ENCODE measurements around the gene FAM136A. TPM values are rescaled to one million over a fixed set of nuclear protein-coding genes. Genes with fewer than 3 reads are reported as not detected.
A peak's percentile ranks its signal among the peaks of the same experiment; 100 is the strongest.
"Not testable (repeated sequence)": the region's sequence is repeated elsewhere in the genome, so short reads cannot be mapped to it uniquely, and the experiment has no call there.

Gene FAM136A
- total RNA-seq, 2 experiments from 2014 or later = 45.5 to 51.0 TPM

- H3K36me3 Mint-ChIP-seq (ENCODE audit: low read depth) = peaks cover 83% of the 10 kb centered on the region
- H3K4me1 Mint-ChIP-seq (ENCODE audit: low read depth) = peaks cover 23% of the 10 kb centered on the region
- no peak for ATAC-seq
- ChIA-PET CTCF (interaction anchor here (1.2 to 2.8 kb wide), 4 partner anchors 10 to 18 kb away, joined by 3 to 7 read pairs (median 4); partner anchors contain the start of genes FAM136A and SNRPG), POLR2A (interaction anchor here (0.6 to 2.4 kb wide), 5 partner anchors 10 to 639 kb away, joined by 3 to 16 read pairs (median 3); partner anchors contain the start of gene SNRPG)
- H3K27me3 Mint-ChIP-seq (ENCODE audit: low read depth) = no peaks in the 10 kb centered on the region
- no peaks in the 10 kb centered on the region for H3K9me3 Mint-ChIP-seq (ENCODE audit: insufficient read depth)
- H3K4me3 Mint-ChIP-seq = no peak overlapping the region
- no peak for DNase-seq
- H3K27ac Mint-ChIP-seq = peak overlapping the region; percentile 25
Observed at GRCh38 chr2:70283500-70284191, 18.2 kb downstream of the FAM136A start.

GRCh38 chr2:70282439-70282838 lies 19.4 kb downstream of the FAM136A start:
- Mint-ChIP-seq H3K27me3 (ENCODE audit: low read depth) (no peaks in the 10 kb centered on the region), H3K4me3 (no peak overlapping the region), H3K4me1 (ENCODE audit: low read depth) (peaks cover 18% of the 10 kb centered on the region), H3K9me3 (ENCODE audit: insufficient read depth) (no peaks in the 10 kb centered on the region), H3K27ac (no peak overlapping the region), H3K36me3 (ENCODE audit: low read depth) (peaks cover 83% of the 10 kb centered on the region)
- CTCF ChIA-PET = no interaction called here
- DNase-seq (no peak), ATAC-seq (no peak)
- POLR2A ChIA-PET = no interaction called here

GRCh38 chr2:70280242-70280798 lies 21.5 kb downstream of the FAM136A start:
- H3K27me3 Mint-ChIP-seq (ENCODE audit: low read depth) = no peaks in the 10 kb centered on the region
- ATAC-seq = no peak
- H3K27ac Mint-ChIP-seq = no peak overlapping the region
- no peak overlapping the region for H3K4me3 Mint-ChIP-seq
- peaks cover 77% of the 10 kb centered on the region for H3K36me3 Mint-ChIP-seq (ENCODE audit: low read depth)
- no peaks in the 10 kb centered on the region for H3K9me3 Mint-ChIP-seq (ENCODE audit: insufficient read depth)
- H3K4me1 Mint-ChIP-seq (ENCODE audit: low read depth) = peaks cover 9% of the 10 kb centered on the region
- ChIA-PET CTCF (interaction anchor here (0.8 kb wide), 1 partner anchor 18 kb away, joined by 3 read pairs; no protein-coding TSS in a partner anchor), POLR2A (interaction anchor here (0.6 kb wide), 1 partner anchor 11 kb away, joined by 3 read pairs; no protein-coding TSS in a partner anchor)
- DNase-seq = no peak

GRCh38 chr2:70270323-70270722 lies 31.5 kb downstream of the FAM136A start:
- H3K4me1 Mint-ChIP-seq (ENCODE audit: low read depth) = peaks cover 7% of the 10 kb centered on the region
- no peak overlapping the region for H3K4me3 Mint-ChIP-seq
- H3K36me3 Mint-ChIP-seq (ENCODE audit: low read depth) = peaks cover 35% of the 10 kb centered on the region
- ATAC-seq (no peak), DNase-seq (no peak)
- CTCF ChIA-PET = interaction anchor here (1.3 kb wide), 1 partner anchor 13 kb away, joined by 3 read pairs; no protein-coding TSS in a partner anchor
- POLR2A ChIA-PET = no interaction called here
- no peaks in the 10 kb centered on the region for H3K27me3 Mint-ChIP-seq (ENCODE audit: low read depth)
- no peak overlapping the region for H3K27ac Mint-ChIP-seq
- H3K9me3 Mint-ChIP-seq (ENCODE audit: insufficient read depth) = no peaks in the 10 kb centered on the region

- ChIA-PET POLR2A (interaction anchor here (0.6 kb wide), 1 partner anchor 11 kb away, joined by 3 read pairs; no protein-coding TSS in a partner anchor), CTCF (interaction anchor here (1.3 kb wide), 1 partner anchor 14 kb away, joined by 3 read pairs; no protein-coding TSS in a partner anchor)
- Mint-ChIP-seq H3K36me3 (ENCODE audit: low read depth) (peaks cover 29% of the 10 kb centered on the region), H3K4me1 (ENCODE audit: low read depth) (peaks cover 12% of the 10 kb centered on the region)
- not testable (repeated sequence) for H3K9me3 Mint-ChIP-seq (ENCODE audit: insufficient read depth); H3K27me3 Mint-ChIP-seq (ENCODE audit: low read depth); H3K4me3 Mint-ChIP-seq; ATAC-seq; H3K27ac Mint-ChIP-seq; DNase-seq
Observed at GRCh38 chr2:70269422-70270302, 32.2 kb downstream of the FAM136A start.

- H3K27me3 Mint-ChIP-seq (ENCODE audit: low read depth); H3K9me3 Mint-ChIP-seq (ENCODE audit: insufficient read depth); H3K4me3 Mint-ChIP-seq; ATAC-seq; POLR2A ChIA-PET; CTCF ChIA-PET; H3K27ac Mint-ChIP-seq; DNase-seq: not testable (repeated sequence)
- Mint-ChIP-seq H3K4me1 (ENCODE audit: low read depth) (peaks cover 19% of the 10 kb centered on the region), H3K36me3 (ENCODE audit: low read depth) (peaks cover 31% of the 10 kb centered on the region)
Observed at GRCh38 chr2:70266925-70267324, 34.9 kb downstream of the FAM136A start.

- ChIA-PET POLR2A (interaction anchor here (2.7 kb wide), 1 partner anchor 32 kb away, joined by 13 read pairs; the partner anchor contains the start of gene SNRPG), CTCF (interaction anchor here (0.8 to 1.1 kb wide), 2 partner anchors 19 to 190 kb away, joined by 3 read pairs; no protein-coding TSS in a partner anchor)
- peaks cover 38% of the 10 kb centered on the region for H3K36me3 Mint-ChIP-seq (ENCODE audit: low read depth)
- no peak overlapping the region for H3K27ac Mint-ChIP-seq
- ATAC-seq = no peak
- DNase-seq = no peak
- H3K27me3 Mint-ChIP-seq (ENCODE audit: low read depth) = no peaks in the 10 kb centered on the region
- H3K4me3 Mint-ChIP-seq = no peak overlapping the region
- H3K9me3 Mint-ChIP-seq (ENCODE audit: insufficient read depth) = no peaks in the 10 kb centered on the region
- H3K4me1 Mint-ChIP-seq (ENCODE audit: low read depth) = peaks cover 44% of the 10 kb centered on the region
Observed at GRCh38 chr2:70261501-70261900, 40.4 kb downstream of the FAM136A start.

- Mint-ChIP-seq H3K4me1 (ENCODE audit: low read depth) (peaks cover 36% of the 10 kb centered on the region), H3K27me3 (ENCODE audit: low read depth) (no peaks in the 10 kb centered on the region), H3K27ac (no peak overlapping the region), H3K4me3 (peak overlapping the region; percentile 79), H3K36me3 (ENCODE audit: low read depth) (peaks cover 25% of the 10 kb centered on the region), H3K9me3 (ENCODE audit: insufficient read depth) (no peaks in the 10 kb centered on the region)
- ATAC-seq = no peak
- DNase-seq = peak; percentile 26
- CTCF ChIA-PET = interaction anchor here (1.0 to 4.2 kb wide), 6 partner anchors 12 to 345 kb away, joined by 3 to 23 read pairs (median 11); partner anchors contain the start of genes FAM136A, MXD1 and SNRPG
- POLR2A ChIA-PET = interaction anchor here (1.0 to 2.5 kb wide), 5 partner anchors 10 to 344 kb away, joined by 3 to 51 read pairs (median 12); partner anchors contain the start of genes FAM136A, MXD1, SNRPG and TIA1
Observed at GRCh38 chr2:70258532-70258875, 43.4 kb downstream of the FAM136A start.

- ChIA-PET CTCF (no interaction called here), POLR2A (no interaction called here)
- no peak for DNase-seq
- Mint-ChIP-seq H3K36me3 (ENCODE audit: low read depth) (peaks cover 11% of the 10 kb centered on the region), H3K27ac (no peak overlapping the region), H3K4me1 (ENCODE audit: low read depth) (peaks cover 26% of the 10 kb centered on the region), H3K9me3 (ENCODE audit: insufficient read depth) (no peaks in the 10 kb centered on the region), H3K27me3 (ENCODE audit: low read depth) (no peaks in the 10 kb centered on the region), H3K4me3 (peak overlapping the region; percentile 35)
- no peak for ATAC-seq
Observed at GRCh38 chr2:70255637-70256314, 46.1 kb downstream of the FAM136A start.

DNA sequence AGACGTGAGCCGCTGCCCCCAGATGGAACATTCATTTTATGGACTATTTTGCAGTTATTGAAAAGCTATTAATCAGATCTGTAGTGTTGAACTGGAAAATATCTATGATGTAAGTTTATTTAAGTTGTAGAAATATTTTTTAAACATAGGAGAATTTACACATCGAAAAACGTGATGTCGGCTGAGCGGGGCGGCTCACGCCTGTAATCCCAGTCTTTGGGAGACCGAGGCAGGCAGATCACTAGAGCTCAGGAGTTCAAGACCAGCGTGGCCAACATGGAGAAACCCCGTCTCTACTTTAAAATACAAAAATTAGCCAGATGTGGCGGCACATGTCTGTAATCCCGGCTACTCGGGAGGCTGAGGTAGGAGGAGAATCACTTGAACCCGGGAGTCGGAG lies 51.4 kb downstream of the FAM136A start:
- Mint-ChIP-seq H3K27ac (no peak overlapping the region), H3K27me3 (ENCODE audit: low read depth) (no peaks in the 10 kb centered on the region)
- CTCF ChIA-PET = no interaction called here

More for the DNA sequence above, 51.4 kb downstream of the FAM136A start:
- no peak for DNase-seq
- H3K36me3 Mint-ChIP-seq (ENCODE audit: low read depth) = peaks cover 23% of the 10 kb centered on the region
- no peaks in the 10 kb centered on the region for H3K9me3 Mint-ChIP-seq (ENCODE audit: insufficient read depth)
- no peak overlapping the region for H3K4me3 Mint-ChIP-seq
- ATAC-seq = no peak
- peaks cover 22% of the 10 kb centered on the region for H3K4me1 Mint-ChIP-seq (ENCODE audit: low read depth)
- POLR2A ChIA-PET = interaction anchor here (4.3 kb wide), 1 partner anchor 43 kb away, joined by 35 read pairs; the partner anchor contains the start of gene SNRPG

Data from activated CD8-positive, alpha-beta T cell treated with anti-CD3 and anti-CD28 coated beads, Interleukin-2, amount 10 ng/mL, durations not matched to agents 7 days and 5 days (primary cell).